ENCODE data around the gene ST3GAL4. TPM values are rescaled to one million over a fixed set of nuclear protein-coding genes. Genes with fewer than 3 reads are reported as not detected.
A peak's percentile ranks its signal among the peaks of the same experiment; 100 is the strongest.
"Not testable (repeated sequence)": the region's sequence is repeated elsewhere in the genome, so short reads cannot be mapped to it uniquely, and the experiment has no call there.

ST3GAL4 gene
- total RNA-seq = 10 to 100 TPM in 2 of 4 donors, 1 to 10 TPM in 2; 3.4 to 12.4 (median 9.6) TPM

DNA sequence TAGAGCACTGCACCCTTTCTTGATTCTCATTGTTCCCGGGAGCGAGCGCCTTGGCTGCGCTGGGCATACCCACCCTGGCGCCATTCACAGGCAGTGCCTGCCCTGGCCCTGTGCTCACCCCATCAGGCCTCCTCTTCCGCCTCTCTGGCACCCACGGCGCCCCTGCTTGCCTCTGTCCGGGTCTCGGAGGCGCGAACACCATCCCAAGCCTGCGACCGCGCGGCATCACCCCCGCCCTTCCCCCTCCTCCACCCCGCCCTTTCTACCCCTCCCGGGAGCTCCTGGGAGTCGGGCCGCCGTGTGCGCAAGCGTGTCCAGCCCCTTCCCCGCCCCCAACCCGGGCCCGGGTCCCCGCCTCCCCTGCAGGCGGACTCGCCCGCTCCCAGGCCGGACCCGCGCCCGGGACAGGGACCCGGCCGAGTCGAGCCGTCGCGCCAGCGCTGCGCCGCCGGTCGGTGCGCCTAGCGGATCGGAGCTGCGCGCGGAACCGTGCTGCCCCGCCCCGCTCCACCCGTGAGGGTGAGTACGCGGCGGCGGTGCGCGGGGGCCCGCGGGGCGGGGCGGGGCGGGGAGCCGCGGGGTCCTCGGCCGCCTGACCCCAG is at the start of gene ST3GAL4:
TSS of gene ST3GAL4 (plus strand) at position 363 of the 602 bp plus-strand sequence. CDS start 50,470 bp downstream, outside the sequence.
- no peaks in the 10 kb centered on the region for H3K36me3 ChIP-seq
- no peaks in the 10 kb centered on the region for H3K27me3 ChIP-seq
- TF ChIP-seq POLR2A (IDR thresholded peaks at IDR 0.05) (no peak), CTCF (IDR thresholded peaks at IDR 0.05 in 4 of 5, conservative IDR thresholded peaks at IDR 0.05 in 1 of 5) (no peak)
- intact Hi-C loops (cut with DNase I; ENCODE audit: low total_unique reads) (loop anchor here (5.0 kb wide), 1 partner anchor 48 kb away; no protein-coding TSS in a partner anchor), in situ Hi-C loops (cut with MboI; ENCODE audit: low sequenced_read_pairs in 4 of 4) (loop anchor here in 1 of 4 donors (10.0 kb wide), 1 partner anchor 61 kb away; no protein-coding TSS in a partner anchor)
- H3K27ac ChIP-seq = peak within 1 kb of the TSS; percentile 23 to 71 (median 51)
- no peaks in the 10 kb centered on the region for H3K9me3 ChIP-seq
- H3K4me3 ChIP-seq = peak within 1 kb of the TSS; percentile 61 to 72 (median 65)
- H3K4me1 ChIP-seq = peaks cover 26 to 48% of the 10 kb centered on the region in 2 donors
- DNase-seq (peak; percentile 43), ATAC-seq (peak; percentile 55 to 69)

DNA sequence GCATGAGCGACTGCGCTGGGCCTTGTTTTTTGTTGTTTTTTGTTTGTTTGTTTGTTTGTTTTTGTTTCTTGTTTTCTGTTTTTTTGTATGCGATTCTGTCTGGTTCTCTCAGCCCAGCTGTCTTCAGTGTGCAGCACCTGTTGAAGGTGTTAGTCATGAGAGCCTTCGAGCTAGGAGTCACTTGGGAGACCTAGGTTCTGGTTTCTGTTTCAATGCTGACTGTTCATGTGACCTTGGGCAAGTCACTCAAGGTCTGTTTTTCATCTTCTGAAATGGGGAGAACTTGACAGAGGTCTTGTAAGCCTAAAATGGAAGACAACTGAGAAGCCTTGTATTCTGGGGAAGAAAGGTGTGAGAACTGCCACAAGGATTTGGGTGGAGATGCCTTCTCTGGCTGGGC is 49.8 kb upstream of the ST3GAL4 start:
- Histone ChIP-seq H3K27ac (peak overlapping the region in 1 of 4 donors; percentile 6), H3K4me1 (peaks cover 18 to 42% of the 10 kb centered on the region in 2 donors), H3K4me3 (no peak overlapping the region), H3K36me3 (peaks cover 0 to 2% of the 10 kb centered on the region in 2 donors), H3K27me3 (no peaks in the 10 kb centered on the region), H3K9me3 (no peaks in the 10 kb centered on the region)
- in situ Hi-C loops (cut with MboI; ENCODE audit: low sequenced_read_pairs in 4 of 4) = loop anchor here in 1 of 4 donors (25.0 kb wide), 1 partner anchor 182 kb away; no protein-coding TSS in a partner anchor
- no peak for DNase-seq
- ATAC-seq = no peak
- intact Hi-C loops (cut with DNase I; ENCODE audit: low total_unique reads) = loop anchor here (5.0 kb wide), 1 partner anchor 52 kb away; the partner anchor contains the start of gene ST3GAL4
- TF ChIP-seq POLR2A (IDR thresholded peaks at IDR 0.05) (no peak), CTCF (IDR thresholded peaks at IDR 0.05 in 4 of 5, conservative IDR thresholded peaks at IDR 0.05 in 1 of 5) (no peak)

GRCh38 chr11:126307706-126308105 is 47.8 kb upstream of the ST3GAL4 start:
- Histone ChIP-seq H3K4me1 (peaks cover 22 to 43% of the 10 kb centered on the region in 2 donors), H3K4me3 (no peak overlapping the region), H3K27ac (peak overlapping the region in 3 of 4 donors; percentile 72 to 79 (median 79)), H3K27me3 (no peaks in the 10 kb centered on the region), H3K9me3 (no peaks in the 10 kb centered on the region), H3K36me3 (no peaks in the 10 kb centered on the region)
- in situ Hi-C loops (cut with MboI; ENCODE audit: low sequenced_read_pairs in 4 of 4) (loop anchor here in 1 of 4 donors (25.0 kb wide), 1 partner anchor 180 kb away; no protein-coding TSS in a partner anchor), intact Hi-C loops (cut with DNase I; ENCODE audit: low total_unique reads) (loop anchor here (5.0 kb wide), 1 partner anchor 50 kb away; the partner anchor contains the start of gene ST3GAL4)
- TF ChIP-seq POLR2A (IDR thresholded peaks at IDR 0.05) = no peak
- TF ChIP-seq CTCF (IDR thresholded peaks at IDR 0.05 in 4 of 5, conservative IDR thresholded peaks at IDR 0.05 in 1 of 5) = no peak
- DNase-seq = no peak
- no peak for ATAC-seq

DNA sequence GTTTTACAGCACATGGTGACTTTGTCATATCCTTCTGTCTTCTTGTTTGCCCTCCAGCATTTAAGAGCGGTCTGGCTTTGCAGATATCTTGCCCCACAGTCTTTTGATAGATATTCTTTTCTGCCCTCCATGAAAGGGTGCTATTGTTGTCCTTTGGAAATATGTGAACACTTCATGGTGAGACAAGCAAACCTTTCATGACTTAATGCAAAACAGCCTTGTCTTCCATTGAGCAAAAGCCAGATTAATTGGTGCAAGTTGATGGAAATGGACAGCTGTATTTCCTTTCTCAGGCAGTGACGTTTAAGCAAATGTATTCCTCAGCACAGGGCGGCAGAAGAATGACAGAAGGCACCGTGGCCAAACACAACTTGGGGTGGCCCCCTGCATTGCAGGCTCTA is 47.2 kb upstream of the ST3GAL4 start:
- in situ Hi-C loops (cut with MboI; ENCODE audit: low sequenced_read_pairs in 4 of 4) = loop anchor here in 1 of 4 donors (25.0 kb wide), 1 partner anchor 179 kb away; no protein-coding TSS in a partner anchor

DNA sequence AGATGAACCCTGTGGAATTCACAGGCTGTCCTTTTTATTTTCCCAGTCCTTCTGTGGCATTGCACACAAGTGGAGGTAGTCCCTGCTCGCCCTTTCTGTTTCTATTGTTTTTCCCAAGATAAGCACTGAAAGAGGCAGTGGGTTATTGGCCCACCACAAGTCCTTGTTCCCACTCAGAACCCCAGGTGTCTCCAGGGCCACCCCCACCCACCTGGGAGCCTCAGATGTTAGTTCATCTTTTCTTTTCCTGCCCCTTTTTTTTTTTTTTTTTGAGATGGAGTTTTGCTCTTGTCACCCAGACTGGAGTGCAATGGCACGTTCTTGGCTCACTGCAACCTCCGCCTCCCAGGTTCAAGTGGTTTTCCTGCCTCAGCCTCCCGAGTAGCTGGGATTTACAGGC is 46.7 kb upstream of the ST3GAL4 start:
- intact Hi-C loops (cut with DNase I; ENCODE audit: low total_unique reads) (loop anchor here (5.0 kb wide), 1 partner anchor 49 kb away; the partner anchor contains the start of gene ST3GAL4), in situ Hi-C loops (cut with MboI; ENCODE audit: low sequenced_read_pairs in 4 of 4) (loop anchor here in 1 of 4 donors (25.0 kb wide), 1 partner anchor 179 kb away; no protein-coding TSS in a partner anchor)
- Histone ChIP-seq H3K4me1 (peaks cover 22 to 38% of the 10 kb centered on the region in 2 donors), H3K4me3 (peak overlapping the region in 2 of 4 donors; percentile 3 to 13), H3K27ac (peak overlapping the region; percentile 67 to 79 (median 76))
- not testable (repeated sequence) for H3K27me3 ChIP-seq, H3K36me3 ChIP-seq, ATAC-seq, DNase-seq, H3K9me3 ChIP-seq

More for the DNA sequence above, 47.2 kb upstream of the ST3GAL4 start:
- Histone ChIP-seq H3K27ac (peak overlapping the region; percentile 67 to 79 (median 76)), H3K4me3 (peak overlapping the region in 2 of 4 donors; percentile 3 to 13), H3K27me3 (no peaks in the 10 kb centered on the region), H3K36me3 (no peaks in the 10 kb centered on the region), H3K9me3 (no peaks in the 10 kb centered on the region), H3K4me1 (peaks cover 22 to 42% of the 10 kb centered on the region in 2 donors)
- TF ChIP-seq CTCF (IDR thresholded peaks at IDR 0.05 in 4 of 5, conservative IDR thresholded peaks at IDR 0.05 in 1 of 5) (no peak), POLR2A (IDR thresholded peaks at IDR 0.05) (no peak)
- intact Hi-C loops (cut with DNase I; ENCODE audit: low total_unique reads) = loop anchor here (5.0 kb wide), 1 partner anchor 49 kb away; the partner anchor contains the start of gene ST3GAL4
- DNase-seq = peak in 1 of 2 donors; percentile 45
- peak; percentile 49 to 59 for ATAC-seq

Measured in gastrocnemius medialis (tissue), 4 donors.